Stimulated activated CD4-positive, alpha-beta T cell treated with anti-CD3 and anti-CD28 coated beads, TNF-alpha, amount 100 ng/mL, for 4 hours (primary cell): Measurements from ENCODE around the gene KPTN.
"Not testable (repeated sequence)": the region's sequence is repeated elsewhere in the genome, so short reads cannot be mapped to it uniquely, and the experiment has no call there.

Experiments
- DNase-seq, 3 experiments: peaks; one replicate each; pipeline ENCODE4 v3.0.0-alpha.2; 2020; ENCODE audit warnings: low read depth in 3 of 3

Gene KPTN

GRCh38 chr19:47492137-47492533, 8.1 kb upstream of the KPTN start:
- DNase-seq: no peak

- no peak for DNase-seq
Measured at GRCh38 chr19:47491358-47492136, 7.5 kb upstream of the KPTN start.

GRCh38 chr19:47490847-47491246, 6.8 kb upstream of the KPTN start:
- no peak for DNase-seq

- no peak for DNase-seq
Measured at GRCh38 chr19:47490031-47490430, 6.0 kb upstream of the KPTN start.

- no peak for DNase-seq
Measured at GRCh38 chr19:47489072-47489914, 5.3 kb upstream of the KPTN start.

DNA sequence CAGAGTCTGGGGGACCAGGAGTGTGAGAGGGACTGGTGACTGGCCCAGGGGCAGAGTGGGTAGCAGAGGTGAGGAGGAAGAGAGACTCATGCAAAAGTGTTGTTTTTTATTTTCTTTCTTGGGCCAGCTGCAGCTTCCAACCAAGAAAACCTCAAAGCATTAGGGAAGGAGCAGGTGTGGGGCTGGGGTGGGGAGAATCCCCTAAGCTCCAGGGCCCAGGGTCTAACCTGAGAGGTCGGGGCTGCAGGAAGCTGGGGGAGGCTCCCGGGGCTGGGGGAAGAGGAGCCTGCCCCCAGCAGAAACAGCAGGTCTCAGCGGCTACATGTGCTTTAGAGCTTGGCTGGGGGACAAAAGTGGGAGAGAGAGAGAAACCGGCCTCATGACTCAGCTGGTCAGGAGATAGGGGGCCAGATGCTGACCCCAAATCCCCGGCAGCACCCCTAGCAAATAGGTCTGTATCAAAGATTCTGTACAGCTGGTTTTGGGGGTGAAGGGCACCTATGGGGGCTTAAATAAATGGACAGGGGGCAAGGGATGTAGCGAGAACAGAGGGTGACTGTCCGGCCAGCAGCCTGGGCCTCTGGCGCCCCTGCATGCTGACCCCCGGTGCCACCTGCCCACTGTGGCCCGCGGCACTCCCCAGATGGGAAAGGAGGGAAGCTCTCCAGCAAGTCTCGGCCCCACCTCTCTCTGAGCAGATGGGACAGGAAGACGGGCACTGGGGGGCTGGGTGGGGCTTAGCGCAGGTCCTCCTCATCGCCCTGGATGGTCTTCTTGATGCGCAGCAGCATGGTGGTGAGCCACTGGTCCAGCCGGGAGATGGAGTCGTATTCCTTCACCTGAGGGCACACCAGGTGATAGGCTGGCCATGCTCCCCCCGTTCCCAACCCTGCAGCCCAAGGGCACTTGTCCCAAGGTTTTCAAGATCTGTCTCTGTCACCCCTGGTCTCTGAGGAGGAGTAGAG, 3.8 kb upstream of the KPTN start:
- no peak for DNase-seq

DNA sequence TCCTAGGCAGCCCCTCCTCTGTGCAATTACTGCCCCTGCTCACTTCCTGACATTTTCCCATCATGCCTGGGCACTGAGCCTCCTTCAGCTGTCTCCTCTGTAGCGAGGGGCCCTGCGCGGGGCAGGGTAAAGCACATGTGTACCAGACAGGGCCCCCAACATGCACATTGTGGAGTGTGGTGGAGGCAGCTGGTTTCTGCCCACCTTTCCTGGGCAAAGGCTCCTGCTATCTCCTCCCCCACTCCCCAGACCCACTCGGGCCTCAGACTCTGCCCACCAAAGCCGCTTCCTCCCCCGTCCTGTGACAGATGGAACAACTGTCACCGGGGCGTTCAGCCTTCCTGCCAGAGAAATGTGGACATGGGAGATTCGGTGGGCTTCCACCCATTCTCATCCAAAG, 2.9 kb upstream of the KPTN start:
- DNase-seq: no peak

DNA sequence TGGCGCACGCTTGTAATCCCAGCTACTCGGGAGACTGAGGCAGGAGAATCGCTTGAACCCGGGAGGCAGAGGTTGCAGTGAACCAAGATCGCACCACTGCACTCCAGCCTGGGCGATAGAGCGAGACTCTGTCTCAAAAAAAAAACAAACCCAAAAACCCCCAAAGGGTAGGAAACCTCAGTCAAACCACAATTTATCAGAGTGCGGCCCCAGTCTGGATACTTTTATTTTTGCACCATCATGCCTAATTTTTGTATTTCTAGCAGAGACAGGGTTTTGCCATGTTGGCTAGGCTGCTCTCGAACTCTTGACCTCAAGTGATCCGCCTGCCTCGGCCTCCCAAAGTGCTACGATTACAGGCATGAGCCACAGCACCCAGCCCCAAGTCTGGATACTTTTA, 2.2 kb upstream of the KPTN start:
- not testable (repeated sequence) for DNase-seq

- DNase-seq: no peak
Measured at GRCh38 chr19:47485210-47485609, 1.2 kb upstream of the KPTN start.

GRCh38 chr19:47483200-47483599, 819 bp downstream of the KPTN start:
- DNase-seq: no peak

GRCh38 chr19:47481460-47482052, 2.5 kb downstream of the KPTN start:
- no peak for DNase-seq

- DNase-seq: no peak
Measured at GRCh38 chr19:47480658-47481057, 3.4 kb downstream of the KPTN start.

GRCh38 chr19:47479701-47480503, 4.1 kb downstream of the KPTN start:
- no peak for DNase-seq

GRCh38 chr19:47476438-47476972, 7.5 kb downstream of the KPTN start:
- DNase-seq: no peak

DNA sequence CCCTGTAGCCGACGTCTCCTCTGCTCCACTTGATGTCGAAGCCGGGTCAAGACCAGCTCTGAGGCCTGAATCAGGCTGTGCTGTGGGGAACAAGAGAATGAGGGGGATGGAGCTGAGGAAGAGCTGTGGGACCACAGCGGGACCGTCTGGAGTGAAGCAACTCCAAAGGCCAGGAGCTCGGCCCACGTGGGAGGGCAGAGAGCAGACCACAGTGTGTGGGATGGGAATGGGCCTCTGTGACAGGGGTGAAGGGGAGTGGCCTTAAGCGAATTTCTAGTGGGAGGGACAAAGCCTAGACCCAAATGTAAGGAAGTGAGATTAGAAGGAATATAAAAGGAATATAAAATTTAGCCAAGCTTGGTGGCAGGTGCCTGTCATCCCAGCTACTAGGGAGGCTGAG, 8.6 kb downstream of the KPTN start:
- no peak for DNase-seq

- no peak for DNase-seq
Measured at GRCh38 chr19:47473336-47473735, 10.7 kb downstream of the KPTN start.

GRCh38 chr19:47471733-47472457, 12.1 kb downstream of the KPTN start, which contains the start of gene SLC8A2:
Gene SLC8A2, minus strand, starts transcription at chr19:47471893. Its CDS starts 5,490 bp downstream, at chr19:47466403.
- DNase-seq: peak; percentile 31 to 53 (median 48)

GRCh38 chr19:47471381-47471732, 12.7 kb downstream of the KPTN start:
- DNase-seq: no peak

- no peak for DNase-seq
Measured at GRCh38 chr19:47470447-47471195, 13.4 kb downstream of the KPTN start.
